Neural cell (in vitro differentiated cells): Measurements from ENCODE around the gene TBC1D16.

Experiments used
- CTCF ChIP-seq: fragments of 450-650 bp; IDR thresholded peaks from 2 replicates; pipeline ENCODE4 v1.5.1; 2014; ENCODE audit warnings: antibody characterized with exemption, mild to moderate bottlenecking, moderate library complexity; ENCODE audit not compliant: poor library complexity, severe bottlenecking
- EZH2 ChIP-seq: fragments of 200-600, 300-800 bp; shearing (Covaris generic), sonication (generic); IDR thresholded peaks from 2 replicates; pipeline ENCODE4 v1.6.1; 2014; ENCODE audit warnings: antibody characterized with exemption, low read length, borderline replicate concordance, mild to moderate bottlenecking; ENCODE audit not compliant: insufficient read depth, poor library complexity, severe bottlenecking
- POLR2AphosphoS5 ChIP-seq: IDR thresholded peaks from 2 replicates; pipeline ENCODE4 v1.6.1; 2012
- RAD21 ChIP-seq: fragments of 450-650 bp; conservative IDR thresholded peaks from 2 replicates; pipeline ENCODE4 v1.6.1; 2014; ENCODE audit warnings: antibody characterized with exemption, mild to moderate bottlenecking, moderate library complexity
- REST ChIP-seq: IDR thresholded peaks from 2 replicates; pipeline ENCODE4 v1.6.1; 2012; ENCODE audit warnings: borderline replicate concordance

- no peak for TF ChIP-seq EZH2
- no peak for TF ChIP-seq CTCF
- TF ChIP-seq RAD21: no peak
- no peak for TF ChIP-seq POLR2AphosphoS5
- TF ChIP-seq REST: no peak
Measured at GRCh38 chr17:79988185-79988971, 47.3 kb downstream of the TBC1D16 start.
